HepG2 (cell line): ENCODE data around the gene SYNJ2. TPM values are rescaled to one million over a fixed set of nuclear protein-coding genes. Genes with fewer than 3 reads are reported as not detected.

ENCODE experiments used
- AKAP8 ChIP-seq: sonication (generic); formaldehyde crosslinking; IDR thresholded peaks from 2 replicates; pipeline ENCODE4 v1.5.1; 2020; ENCODE audit warnings: mild to moderate bottlenecking, missing genetic modification reagents
- ARNTL ChIP-seq: sonication (generic); formaldehyde crosslinking; IDR thresholded peaks from 2 replicates; pipeline ENCODE4 v1.4.0; 2020; ENCODE audit warnings: mild to moderate bottlenecking, missing genetic modification reagents
- EP300 ChIP-seq, 3 experiments: sonication (generic) in 1 of 3; formaldehyde crosslinking in 1 of 3; IDR thresholded peaks; 2 replicates each; pipeline versions ENCODE4 v1.5.1 to v1.6.1; 2011 to 2020; ENCODE audit warnings: low read depth in 2 of 3, low read length in 2 of 3, borderline replicate concordance in 1 of 3, improper control_type of control experiment in 1 of 3, mild to moderate bottlenecking in 1 of 3, missing genetic modification reagents in 1 of 3, moderate library complexity in 1 of 3
- GATA4 ChIP-seq: sonication (generic); IDR thresholded peaks from 2 replicates; pipeline ENCODE4 v1.6.1; 2016; ENCODE audit warnings: antibody characterized with exemption, low read depth, borderline replicate concordance
- GFI1 ChIP-seq: sonication (generic); formaldehyde crosslinking; IDR thresholded peaks from 2 replicates; pipeline ENCODE4 v1.5.0; 2020; ENCODE audit warnings: missing genetic modification reagents, mild to moderate bottlenecking, borderline replicate concordance
- ISX ChIP-seq: sonication (generic); formaldehyde crosslinking; conservative IDR thresholded peaks from 2 replicates; pipeline ENCODE4 v1.5.0; 2020; ENCODE audit warnings: missing genetic modification reagents
- KAT8 ChIP-seq: IDR thresholded peaks from 2 replicates; pipeline ENCODE4 v1.6.1; 2016; ENCODE audit warnings: missing genetic modification reagents, missing compliant biosample characterization
- KDM5A ChIP-seq: fragments of 200-600 bp; sonication (generic); IDR thresholded peaks from 2 replicates; pipeline ENCODE4 v1.7.0; 2018; ENCODE audit warnings: antibody characterized with exemption, mild to moderate bottlenecking, low read length, borderline replicate concordance
- KDM6A ChIP-seq: IDR thresholded peaks from 2 replicates; pipeline ENCODE4 v1.6.1; 2016; ENCODE audit warnings: low read depth
- KMT2A ChIP-seq: sonication (generic); formaldehyde crosslinking; IDR thresholded peaks from 2 replicates; pipeline ENCODE4 v1.4.0; 2020; ENCODE audit warnings: missing genetic modification reagents
- MIXL1 ChIP-seq: IDR thresholded peaks from 2 replicates; pipeline ENCODE4 v1.6.1; 2016
- MZF1 ChIP-seq: sonication (generic); formaldehyde crosslinking; IDR thresholded peaks from 2 replicates; pipeline ENCODE4 v1.8.1; 2023; ENCODE audit warnings: mild to moderate bottlenecking, missing genetic modification reagents, borderline replicate concordance
- NFE2L1 ChIP-seq: sonication (generic); formaldehyde crosslinking; IDR thresholded peaks from 2 replicates; pipeline ENCODE4 v1.4.0; 2020; ENCODE audit warnings: missing genetic modification reagents, mild to moderate bottlenecking, borderline replicate concordance
- NPAS2 ChIP-seq: sonication (generic); formaldehyde crosslinking; IDR thresholded peaks from 2 replicates; pipeline ENCODE4 v1.8.0; 2022; ENCODE audit warnings: mild to moderate bottlenecking, missing genetic modification reagents, borderline replicate concordance
- POLR2AphosphoS2 ChIP-seq: IDR thresholded peaks from 2 replicates; pipeline ENCODE4 v1.6.1; 2011; ENCODE audit warnings: low read depth, low read length, improper control_type of control experiment
- SIN3B ChIP-seq: fragments of 150-350 bp; IDR thresholded peaks from 2 replicates; pipeline ENCODE4 v1.6.1; 2014; ENCODE audit warnings: low read length
- SNAI1 ChIP-seq: sonication (generic); formaldehyde crosslinking; IDR thresholded peaks from 2 replicates; pipeline ENCODE4 v1.5.0; 2020; ENCODE audit warnings: mild to moderate bottlenecking, missing genetic modification reagents, borderline replicate concordance
- ZFP36L2 ChIP-seq: sonication (generic); formaldehyde crosslinking; IDR thresholded peaks from 2 replicates; pipeline ENCODE4 v1.4.0; 2020; ENCODE audit warnings: missing genetic modification reagents
- ZNF234 ChIP-seq: sonication (generic); formaldehyde crosslinking; conservative IDR thresholded peaks from 2 replicates; pipeline ENCODE4 v1.5.1; 2020; ENCODE audit warnings: mild to moderate bottlenecking, missing genetic modification reagents
- ZNF432 ChIP-seq: sonication (generic); formaldehyde crosslinking; IDR thresholded peaks from 2 replicates; pipeline ENCODE4 v1.5.0; 2020; ENCODE audit warnings: missing genetic modification reagents, mild to moderate bottlenecking, borderline replicate concordance
- ZNF441 ChIP-seq: sonication (generic); formaldehyde crosslinking; IDR thresholded peaks from 2 replicates; pipeline ENCODE4 v1.7.0; 2021; ENCODE audit warnings: missing genetic modification reagents, borderline replicate concordance
- ZNF547 ChIP-seq: sonication (generic); formaldehyde crosslinking; IDR thresholded peaks from 2 replicates; pipeline ENCODE4 v1.5.1; 2020; ENCODE audit warnings: mild to moderate bottlenecking, missing genetic modification reagents
- ZNF564 ChIP-seq: sonication (generic); formaldehyde crosslinking; IDR thresholded peaks from 2 replicates; pipeline ENCODE4 v1.8.1; 2023; ENCODE audit warnings: mild to moderate bottlenecking, missing genetic modification reagents
- ZNF761 ChIP-seq: sonication (generic); formaldehyde crosslinking; conservative IDR thresholded peaks from 2 replicates; pipeline ENCODE4 v1.4.0; 2020; ENCODE audit warnings: mild to moderate bottlenecking, missing genetic modification reagents
- polyA plus RNA-seq, 8 experiments: library from polyadenylated mRNA; depleted of rRNA in 3 of 8; stranded (reverse) in 7 of 8; unstranded in 1 of 8; fragments of >200 nt; fragmentation: Illumina TruSeq in 4 of 8; extraction: Trizol in 4 of 8; gene quantifications; 2 replicates each; pipeline versions ENCODE4 v1.2.1 to v1.2.3, GENCODE V29; 2011 to 2016; ENCODE audit warnings: low read depth in 4 of 8, missing spikeins in 1 of 8, mixed read lengths in 1 of 8; ENCODE audit not compliant: insufficient read depth in 1 of 8
- total RNA-seq, 5 experiments: library from RNA; depleted of rRNA; stranded (reverse); fragments of >200 nt; fragmentation: Illumina TruSeq; extraction: Trizol; gene quantifications; 2 replicates each; pipeline ENCODE4 v1.2.3, GENCODE V29; 2016; ENCODE audit warnings: low read depth in 1 of 5
- TF ChIP-seq, protein P1 (sequence below): sonication (generic); formaldehyde crosslinking; IDR thresholded peaks from 2 replicates; pipeline ENCODE4 v1.4.0; 2020; ENCODE audit warnings: missing genetic modification reagents
- TF ChIP-seq, protein P2 (sequence below): sonication (generic); formaldehyde crosslinking; IDR thresholded peaks from 2 replicates; pipeline ENCODE4 v1.8.0; 2023; ENCODE audit warnings: mild to moderate bottlenecking, missing genetic modification reagents
- TF ChIP-seq, protein P3 (sequence below): sonication (generic); formaldehyde crosslinking; IDR thresholded peaks from 2 replicates; pipeline ENCODE4 v1.5.1; 2020; ENCODE audit warnings: mild to moderate bottlenecking, missing genetic modification reagents, borderline replicate concordance

Gene SYNJ2
- total and polyA plus RNA-seq, 2 of the 13 experiments (the other 11 are each of a cell fraction or from before 2014, with no cell fraction given) = 39.1 to 57.6 TPM

DNA sequence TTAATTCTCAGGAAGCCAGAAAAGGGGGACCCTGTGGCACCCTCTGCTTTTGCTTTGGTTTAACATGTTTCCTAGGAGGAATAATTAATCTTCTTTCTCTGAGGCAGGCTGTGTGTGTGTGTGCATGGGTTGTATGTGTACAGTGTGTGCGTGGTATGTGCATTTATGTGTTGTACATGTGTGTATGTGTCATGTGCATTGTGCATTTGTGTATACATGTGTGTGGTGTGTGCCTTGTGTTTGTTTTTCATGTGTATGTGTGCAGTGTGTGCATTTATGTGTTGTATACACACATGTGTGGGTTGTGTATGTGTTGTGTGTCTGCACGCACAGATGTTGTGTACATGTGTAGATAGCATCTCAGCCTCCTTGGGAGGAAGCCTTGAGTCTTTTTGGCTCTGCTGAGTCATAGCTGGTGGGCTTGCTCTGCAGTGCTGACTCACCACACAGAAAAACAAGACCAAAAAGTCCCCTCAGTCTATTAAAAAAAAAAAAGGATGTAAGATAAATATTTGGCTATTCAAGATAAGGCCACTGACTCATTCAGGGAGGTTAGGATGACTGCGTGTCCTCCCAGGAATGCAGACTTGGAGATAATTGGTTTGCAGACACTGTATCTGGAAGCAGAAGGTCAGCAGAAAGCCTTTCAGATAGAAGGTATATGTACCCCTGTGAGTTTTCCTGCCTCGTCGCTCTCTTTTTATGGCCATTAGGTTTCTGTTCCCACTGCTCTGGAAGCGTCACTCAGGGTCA lies 58.6 kb downstream of the SYNJ2 start (continued):
- TF ChIP-seq ARNTL (CRISPR knock-in tag) (no peak; the same call in 1 of the 2 replicates), NFE2L1 (CRISPR knock-in tag) (peak; percentile 79; the same call in 1 of the 2 replicates), ZFP36L2 (CRISPR knock-in tag) (no peak), AKAP8 (no peak), ZNF234 (CRISPR knock-in tag) (no peak), GFI1 (CRISPR knock-in tag) (peak; percentile 57; the same call in 1 of the 2 replicates), KAT8 (CRISPR knock-in tag) (peak; percentile 57), MIXL1 (CRISPR knock-in tag) (peak; percentile 98), SNAI1 (peak; percentile 66; the same call in 1 of the 2 replicates), NPAS2 (no peak), ZNF761 (CRISPR knock-in tag) (no peak), KMT2A (CRISPR knock-in tag) (no peak; the same call in 1 of the 2 replicates), MZF1 (CRISPR knock-in tag) (peak; percentile 40), KDM5A (no peak), ZNF547 (CRISPR knock-in tag) (no peak), ZNF432 (CRISPR knock-in tag) (no peak), ZNF441 (CRISPR knock-in tag) (peak; percentile 27; the same call in 1 of the 2 replicates), ZNF564 (CRISPR knock-in tag) (0 out of 2 replicates have a peak, but pooled peaks have one; percentile 54), ISX (CRISPR knock-in tag) (no peak), EP300 (IDR thresholded peaks at IDR 0.05; ENCODE audit: low read depth in 2 of 2, low read length in 2 of 2) (peak; percentile 59 to 97; a peak in 3 of 4 replicates), EP300 (CRISPR knock-in tag; IDR thresholded peaks at IDR 0.05; ENCODE audit: borderline replicate concordance) (peak; percentile 85; the same call in 1 of the 2 replicates), KDM6A (peak; percentile 33; the same call in 1 of the 2 replicates), POLR2AphosphoS2 (no peak), GATA4 (peak; percentile 93), SIN3B (no peak)
- TF ChIP-seq, protein P1, sequence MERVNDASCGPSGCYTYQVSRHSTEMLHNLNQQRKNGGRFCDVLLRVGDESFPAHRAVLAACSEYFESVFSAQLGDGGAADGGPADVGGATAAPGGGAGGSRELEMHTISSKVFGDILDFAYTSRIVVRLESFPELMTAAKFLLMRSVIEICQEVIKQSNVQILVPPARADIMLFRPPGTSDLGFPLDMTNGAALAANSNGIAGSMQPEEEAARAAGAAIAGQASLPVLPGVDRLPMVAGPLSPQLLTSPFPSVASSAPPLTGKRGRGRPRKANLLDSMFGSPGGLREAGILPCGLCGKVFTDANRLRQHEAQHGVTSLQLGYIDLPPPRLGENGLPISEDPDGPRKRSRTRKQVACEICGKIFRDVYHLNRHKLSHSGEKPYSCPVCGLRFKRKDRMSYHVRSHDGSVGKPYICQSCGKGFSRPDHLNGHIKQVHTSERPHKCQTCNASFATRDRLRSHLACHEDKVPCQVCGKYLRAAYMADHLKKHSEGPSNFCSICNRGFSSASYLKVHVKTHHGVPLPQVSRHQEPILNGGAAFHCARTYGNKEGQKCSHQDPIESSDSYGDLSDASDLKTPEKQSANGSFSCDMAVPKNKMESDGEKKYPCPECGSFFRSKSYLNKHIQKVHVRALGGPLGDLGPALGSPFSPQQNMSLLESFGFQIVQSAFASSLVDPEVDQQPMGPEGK = peak; percentile 78
- TF ChIP-seq, protein P2, sequence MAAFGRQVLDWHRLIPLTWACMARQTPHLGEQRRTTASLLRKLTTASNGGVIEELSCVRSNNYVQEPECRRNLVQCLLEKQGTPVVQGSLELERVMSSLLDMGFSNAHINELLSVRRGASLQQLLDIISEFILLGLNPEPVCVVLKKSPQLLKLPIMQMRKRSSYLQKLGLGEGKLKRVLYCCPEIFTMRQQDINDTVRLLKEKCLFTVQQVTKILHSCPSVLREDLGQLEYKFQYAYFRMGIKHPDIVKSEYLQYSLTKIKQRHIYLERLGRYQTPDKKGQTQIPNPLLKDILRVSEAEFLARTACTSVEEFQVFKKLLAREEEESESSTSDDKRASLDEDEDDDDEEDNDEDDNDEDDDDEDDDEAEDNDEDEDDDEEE (CRISPR knock-in tag) = peak; percentile 71; the same call in 1 of the 2 replicates
- TF ChIP-seq, protein P3, sequence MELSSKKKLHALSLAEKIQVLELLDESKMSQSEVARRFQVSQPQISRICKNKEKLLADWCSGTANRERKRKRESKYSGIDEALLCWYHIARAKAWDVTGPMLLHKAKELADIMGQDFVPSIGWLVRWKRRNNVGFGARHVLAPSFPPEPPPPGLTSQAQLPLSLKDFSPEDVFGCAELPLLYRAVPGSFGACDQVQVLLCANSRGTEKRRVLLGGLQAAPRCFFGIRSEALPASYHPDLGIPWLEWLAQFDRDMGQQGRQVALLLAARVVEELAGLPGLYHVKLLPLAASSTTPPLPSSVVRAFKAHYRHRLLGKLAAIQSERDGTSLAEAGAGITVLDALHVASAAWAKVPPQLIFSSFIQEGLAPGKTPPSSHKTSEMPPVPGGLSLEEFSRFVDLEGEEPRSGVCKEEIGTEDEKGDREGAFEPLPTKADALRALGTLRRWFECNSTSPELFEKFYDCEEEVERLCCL = no peak; the same call in 1 of the 2 replicates
